NOMO-1 treated with DMSO at 0.1 percent for 48 hours (cell line): Measurements from ENCODE around the gene SMIM10L2A.
"Not testable (repeated sequence)": the region's sequence is repeated elsewhere in the genome, so short reads cannot be mapped to it uniquely, and the experiment has no call there.

Experiments used
- DNase-seq: peaks from one replicate; lab custom pipeline; 2025; ENCODE audit not compliant: unreplicated experiment; lab: John Stamatoyannopoulos, UW

SMIM10L2A gene

GRCh38 chrX:135449637-135450550 lies 28.1 kb downstream of the SMIM10L2A start:
- no peak for DNase-seq

DNA sequence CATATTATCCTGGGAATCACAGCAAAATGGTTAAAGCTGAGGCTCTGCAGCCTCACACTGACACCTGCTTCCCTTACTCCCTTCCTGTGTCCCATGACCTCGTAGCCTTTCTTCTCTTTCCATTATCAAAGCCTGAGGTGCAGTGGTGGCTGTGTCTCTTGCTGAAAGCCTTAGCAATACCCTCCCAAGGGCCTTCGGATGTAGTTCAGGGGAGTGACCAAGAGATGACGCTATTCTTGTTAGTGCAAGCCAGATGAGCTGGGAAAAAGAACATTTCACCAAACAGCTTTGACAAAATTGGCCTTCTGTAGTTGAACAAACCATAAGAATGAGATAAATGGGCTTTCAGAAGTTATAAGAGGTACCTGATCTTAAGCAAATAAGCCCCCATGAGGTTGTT lies 31.6 kb downstream of the SMIM10L2A start:
- DNase-seq: no peak

DNA sequence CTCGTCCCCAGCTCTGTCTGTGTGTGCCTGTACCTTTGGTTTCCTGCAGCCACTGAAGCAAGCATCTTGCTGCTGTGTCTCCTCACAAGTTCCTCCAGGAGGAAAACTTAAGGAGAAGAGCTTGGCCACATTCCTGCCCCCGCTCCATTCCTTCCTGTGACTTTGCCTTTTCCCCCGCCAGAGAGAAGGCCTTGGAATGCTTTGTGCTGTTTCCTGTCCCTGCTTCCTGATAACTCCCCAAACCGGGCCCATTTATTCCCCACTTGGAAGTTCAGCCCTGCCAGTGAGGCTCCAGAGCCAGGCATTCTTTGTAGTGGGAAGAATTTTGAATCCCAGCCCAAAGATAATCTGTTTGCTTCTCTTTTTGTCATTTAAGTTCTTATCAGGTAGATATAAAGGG lies 33.1 kb downstream of the SMIM10L2A start:
- no peak for DNase-seq

GRCh38 chrX:135461756-135462155 lies 40.0 kb downstream of the SMIM10L2A start:
- not testable (repeated sequence) for DNase-seq

- no peak for DNase-seq
Measured at GRCh38 chrX:135463937-135464336, 42.2 kb downstream of the SMIM10L2A start.

DNA sequence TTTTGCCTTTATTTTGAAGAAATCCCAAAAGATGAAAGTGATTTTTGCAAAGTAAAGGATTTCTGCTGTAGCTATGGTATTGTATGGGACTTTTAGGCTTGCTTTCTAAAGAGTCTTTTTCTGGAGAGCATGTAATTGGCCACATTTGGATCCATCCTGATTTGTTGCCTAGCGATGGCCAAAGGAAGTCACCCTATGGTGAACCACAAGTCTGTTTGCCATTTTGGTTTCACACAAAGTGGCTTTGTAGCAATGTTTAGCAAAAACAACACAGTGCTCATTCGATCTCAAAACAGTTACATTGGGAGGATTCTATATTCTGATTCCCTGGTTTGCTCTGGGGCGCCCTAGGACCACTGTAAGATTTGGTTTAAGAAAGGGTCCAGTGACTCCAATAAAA lies 54.6 kb downstream of the SMIM10L2A start:
- no peak for DNase-seq

- peak; percentile 44 for DNase-seq
Measured at GRCh38 chrX:135477576-135477975, 55.8 kb downstream of the SMIM10L2A start.
